Measurements from ENCODE around the gene ANK2.
A peak's percentile ranks its signal among the peaks of the same experiment; 100 is the strongest.

The ANK2 gene

DNA sequence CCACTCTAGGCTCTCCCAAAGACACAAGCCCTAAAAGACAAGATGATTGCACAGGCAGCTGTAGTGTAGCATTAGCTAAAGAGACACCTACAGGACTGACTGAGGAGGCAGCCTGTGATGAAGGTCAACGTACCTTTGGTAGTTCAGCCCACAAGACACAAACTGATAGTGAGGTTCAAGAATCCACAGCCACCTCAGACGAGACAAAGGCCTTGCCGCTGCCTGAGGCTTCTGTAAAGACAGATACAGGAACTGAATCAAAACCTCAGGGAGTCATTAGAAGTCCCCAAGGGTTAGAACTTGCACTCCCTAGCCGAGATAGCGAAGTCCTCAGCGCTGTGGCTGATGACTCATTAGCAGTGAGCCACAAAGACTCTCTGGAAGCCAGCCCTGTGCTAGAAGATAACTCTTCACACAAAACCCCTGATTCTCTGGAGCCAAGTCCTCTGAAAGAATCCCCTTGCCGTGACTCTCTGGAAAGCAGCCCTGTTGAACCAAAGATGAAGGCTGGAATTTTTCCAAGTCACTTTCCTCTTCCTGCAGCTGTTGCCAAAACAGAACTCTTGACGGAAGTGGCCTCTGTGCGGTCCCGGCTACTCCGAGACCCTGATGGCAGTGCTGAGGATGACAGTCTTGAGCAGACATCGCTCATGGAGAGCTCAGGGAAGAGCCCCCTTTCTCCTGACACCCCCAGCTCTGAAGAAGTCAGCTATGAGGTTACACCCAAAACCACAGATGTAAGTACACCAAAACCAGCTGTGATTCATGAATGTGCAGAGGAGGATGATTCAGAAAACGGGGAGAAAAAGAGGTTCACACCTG, 306.3 kb downstream of the ANK2 start:
- DNase-seq = peak; percentile 22

GRCh38 chr4:113356453-113356852, 307.0 kb downstream of the ANK2 start:
- DNase-seq = no peak

GRCh38 chr4:113358784-113359183, 309.3 kb downstream of the ANK2 start:
- DNase-seq = no peak

DNA sequence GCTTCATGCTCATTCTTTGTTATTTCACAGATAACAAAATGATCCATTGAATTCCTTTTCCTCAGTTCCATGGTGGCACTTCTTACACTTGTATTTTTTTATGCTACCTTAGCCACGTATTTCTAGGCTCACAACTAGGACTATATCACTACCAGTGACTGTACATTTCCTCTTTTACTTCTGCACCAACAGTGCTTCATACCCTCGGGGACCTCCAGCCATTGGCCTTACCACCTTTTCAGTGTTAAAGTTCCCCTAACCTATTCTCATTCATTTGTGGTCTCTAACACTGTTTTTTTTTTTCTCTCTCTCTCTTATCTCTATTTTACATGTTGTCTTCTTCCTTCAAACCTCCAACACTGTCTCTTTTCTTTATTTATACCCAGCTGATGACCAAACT, 315.9 kb downstream of the ANK2 start:
- DNase-seq = no peak

DNA sequence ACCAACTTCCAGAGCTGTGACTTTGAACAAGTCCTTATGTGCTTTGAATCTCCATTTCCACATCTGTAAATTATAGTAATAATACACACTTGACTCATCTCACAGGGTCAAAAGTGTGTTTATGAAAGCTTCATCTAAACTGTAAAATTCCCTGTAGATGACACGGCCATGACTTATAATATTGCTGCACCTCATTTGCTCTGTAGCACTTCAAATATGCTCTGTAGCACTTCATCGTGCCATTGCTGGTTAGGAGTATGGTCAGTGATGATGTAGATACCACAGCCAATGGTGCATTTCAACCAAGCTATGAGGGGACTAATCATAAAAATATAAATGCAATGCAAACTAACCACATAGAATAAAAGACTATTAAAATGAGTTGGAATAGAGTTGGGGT, 318.6 kb downstream of the ANK2 start:
- DNase-seq = no peak

DNA sequence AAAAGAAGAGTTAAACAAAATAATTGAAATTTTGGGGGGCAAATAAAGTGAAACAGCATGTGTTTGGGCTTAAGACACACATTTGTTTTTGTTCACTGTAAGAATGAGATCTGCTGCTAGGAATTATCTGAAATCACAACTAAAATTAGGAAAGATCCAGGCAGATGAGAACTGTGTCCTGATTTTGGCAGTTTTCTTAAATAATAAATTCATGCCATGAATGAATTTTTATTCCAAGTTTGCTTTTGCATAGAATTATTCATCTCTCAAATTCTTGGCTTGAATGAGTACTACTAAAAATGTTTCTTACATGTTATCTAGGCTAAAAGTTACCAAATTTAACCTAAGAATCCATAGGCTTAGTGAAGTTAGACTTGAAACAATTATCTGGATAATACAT, 321.7 kb downstream of the ANK2 start:
- DNase-seq = no peak

GRCh38 chr4:113375964-113376666, 326.7 kb downstream of the ANK2 start:
- no peak for DNase-seq

DNA sequence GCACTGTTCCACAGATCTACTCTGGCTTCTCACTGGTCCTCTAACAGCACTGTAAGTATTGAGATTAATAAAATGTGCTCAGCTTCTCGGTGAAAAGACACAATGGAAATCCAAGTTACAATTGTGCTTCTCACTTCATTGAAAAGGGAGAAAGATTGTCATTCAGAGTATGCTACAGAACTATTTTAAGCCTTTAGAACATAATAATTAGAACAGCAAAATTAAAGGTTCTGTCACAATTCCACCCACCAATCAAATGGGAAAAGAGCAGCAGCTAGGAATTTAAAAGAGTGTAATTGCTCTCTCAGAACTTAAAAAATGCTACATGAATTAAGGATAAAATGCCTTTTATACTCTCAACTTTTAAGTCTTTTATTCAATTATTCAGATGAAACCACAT, 329.4 kb downstream of the ANK2 start:
- DNase-seq = no peak

DNA sequence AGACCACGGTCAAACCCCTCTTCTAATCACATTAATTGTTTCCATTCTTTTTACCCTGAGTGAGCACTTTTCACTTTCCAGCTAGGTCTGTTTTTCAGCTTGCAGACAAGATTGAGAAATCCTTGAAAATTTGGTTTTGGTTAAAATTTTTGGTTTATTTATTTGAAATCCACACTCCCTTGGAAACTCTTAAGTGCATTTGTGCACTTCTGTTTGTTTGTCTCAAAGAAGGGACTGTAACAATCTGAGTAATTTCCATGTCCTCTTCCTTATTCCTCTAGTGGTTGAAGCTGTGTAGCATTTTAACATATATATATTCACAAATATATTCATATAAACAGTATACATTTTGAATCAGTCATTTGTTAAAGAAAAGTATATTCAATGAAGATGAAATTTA, 333.3 kb downstream of the ANK2 start:
- no peak for DNase-seq

DNA sequence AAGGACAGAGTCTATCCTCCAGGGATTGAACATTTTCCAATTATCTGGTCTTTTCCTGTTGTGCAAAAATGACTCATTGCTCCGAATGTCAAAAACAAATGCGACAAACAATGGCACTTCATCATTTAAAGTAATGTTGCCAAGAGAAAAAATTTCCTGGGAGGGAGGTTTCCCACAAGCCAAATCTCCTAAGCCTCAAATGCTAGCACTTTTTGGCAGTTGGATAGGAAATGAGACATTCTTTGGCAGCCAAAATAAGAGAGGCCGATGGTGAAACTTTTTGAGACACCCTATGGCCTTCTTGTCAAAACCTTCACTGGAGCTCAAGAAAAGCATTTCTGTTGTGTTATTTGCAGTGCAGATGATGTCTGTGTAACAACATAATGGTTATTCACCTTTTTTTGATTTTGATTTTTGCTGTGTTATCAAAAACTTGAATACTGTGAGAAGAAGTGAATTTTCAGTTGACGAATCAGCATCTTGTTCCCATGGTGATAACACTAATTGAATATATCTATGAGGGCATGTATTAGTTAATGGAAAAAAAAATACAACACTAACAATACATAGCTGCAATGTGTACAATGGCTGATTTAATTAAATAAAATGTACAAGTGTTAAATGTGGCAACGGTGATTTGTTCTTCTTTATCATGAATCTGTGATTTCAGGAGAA, 333.8 kb downstream of the ANK2 start:
- no peak for DNase-seq

GRCh38 chr4:113384600-113384999, 335.1 kb downstream of the ANK2 start:
- DNase-seq = no peak

DNA sequence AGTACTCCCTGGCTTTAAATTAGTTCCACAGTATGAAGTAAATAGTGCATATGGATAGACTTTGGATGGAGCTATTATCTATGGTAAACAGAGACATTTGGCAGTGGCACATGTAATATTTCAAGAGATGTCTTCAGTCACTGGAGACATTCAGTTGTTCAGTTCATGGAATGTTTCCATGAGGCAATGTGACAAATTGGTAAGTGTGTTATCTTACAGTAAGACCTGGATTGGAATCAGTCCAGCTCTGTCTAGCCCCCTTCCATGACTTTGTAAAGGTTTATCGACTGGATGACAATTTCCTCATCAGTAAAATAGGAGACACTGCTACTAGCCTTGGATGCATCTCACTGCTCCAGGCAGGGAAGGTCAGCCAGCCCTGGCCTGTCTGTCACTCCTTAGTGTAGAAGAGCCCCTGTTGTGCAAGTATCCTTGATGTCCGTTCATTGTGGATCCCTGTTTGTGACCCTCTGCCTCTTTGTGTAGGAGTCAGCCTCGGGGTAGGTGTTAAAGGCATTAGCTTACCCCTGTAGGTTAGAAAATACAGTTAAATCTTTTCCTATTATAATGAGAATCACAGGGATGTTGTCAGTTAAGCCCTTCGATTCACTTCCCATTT, 335.9 kb downstream of the ANK2 start:
- no peak for DNase-seq

- DNase-seq = no peak
These were observed 339.7 kb downstream of the ANK2 start for GRCh38 chr4:113389160-113389559.

- no peak for DNase-seq
These were observed 341.4 kb downstream of the ANK2 start for GRCh38 chr4:113390850-113391249.

- no peak for DNase-seq
These were observed 344.8 kb downstream of the ANK2 start for GRCh38 chr4:113394108-113394729.

DNA sequence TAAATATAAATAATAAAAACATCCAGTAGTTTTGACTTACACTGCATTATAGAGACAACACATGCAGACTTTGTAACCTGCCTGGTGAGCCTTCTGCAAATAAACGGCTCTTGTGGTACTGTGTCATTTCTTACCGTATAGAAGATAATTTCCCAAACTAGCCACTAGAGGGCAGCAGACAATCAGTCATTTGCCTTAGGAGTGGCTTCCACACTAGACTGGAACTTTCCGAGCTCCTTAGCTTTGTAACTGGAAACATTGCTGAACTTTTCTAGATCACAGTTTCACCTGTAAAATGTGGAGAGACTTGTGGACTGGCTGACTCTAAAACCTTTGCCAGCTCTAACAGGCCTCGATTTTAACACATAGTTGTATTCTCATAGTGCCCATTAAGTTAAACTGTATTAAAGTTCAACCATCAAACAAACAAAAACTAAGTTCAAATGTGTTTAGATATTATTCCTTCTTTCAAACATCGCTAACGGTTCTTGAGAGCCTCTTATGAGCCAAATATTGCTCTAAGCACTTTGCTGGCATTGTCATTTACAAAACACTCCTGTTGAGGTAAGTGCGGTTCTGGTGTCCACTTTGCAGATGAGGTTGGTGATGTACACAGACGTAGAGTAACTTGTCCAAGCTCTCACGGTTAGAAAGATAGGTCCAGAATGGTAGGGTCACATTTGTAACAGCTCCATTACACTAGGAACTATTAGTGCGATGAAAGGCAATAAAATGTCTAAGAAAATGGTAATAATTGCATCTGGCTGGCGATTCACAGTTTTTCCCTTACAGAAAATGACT, 345.5 kb downstream of the ANK2 start:
- DNase-seq = peak; percentile 54

GRCh38 chr4:113397114-113397701, 347.8 kb downstream of the ANK2 start:
- DNase-seq = no peak

- no peak for DNase-seq
These were observed 349.1 kb downstream of the ANK2 start for GRCh38 chr4:113398441-113399143.

DNA sequence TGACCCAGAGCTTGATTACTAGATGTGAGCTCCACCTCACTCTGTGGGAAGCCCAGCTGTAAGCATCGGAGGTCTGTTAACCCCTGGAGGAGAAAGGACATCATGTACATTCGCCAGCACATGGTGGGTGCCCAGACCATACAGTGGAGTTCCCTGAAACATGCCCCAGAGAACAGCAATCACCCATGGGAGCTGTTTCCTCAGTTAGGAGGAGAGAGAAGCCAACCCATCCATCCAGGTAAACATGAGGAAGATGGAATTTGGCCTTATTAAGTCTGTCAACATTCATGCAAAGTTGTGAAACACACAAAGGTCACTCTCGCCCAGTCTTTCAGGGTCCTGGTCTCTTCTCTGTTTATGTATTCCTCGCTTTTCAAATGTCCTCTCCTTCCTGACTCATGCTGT, 354.7 kb downstream of the ANK2 start:
- DNase-seq = no peak

DNA sequence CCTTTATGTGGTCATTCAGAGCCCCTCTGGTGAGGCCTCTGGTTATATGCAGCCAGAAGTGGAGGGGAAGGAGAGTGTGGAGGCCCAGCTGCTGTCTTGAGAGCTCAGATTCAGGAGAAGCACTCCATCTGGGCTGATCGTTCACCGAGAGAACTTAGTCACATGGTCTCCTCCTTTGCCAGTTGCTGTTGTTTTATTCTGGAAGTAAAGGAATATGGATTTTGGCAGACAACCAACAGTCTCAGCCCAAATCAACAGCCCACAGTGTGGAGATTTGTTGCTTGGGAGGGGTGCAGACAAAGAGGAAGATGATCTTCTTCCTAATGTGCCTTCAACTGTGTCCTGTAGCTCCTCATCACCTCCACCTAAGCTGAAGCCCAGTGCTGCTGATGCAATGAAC, 355.4 kb downstream of the ANK2 start:
- no peak for DNase-seq

All from effector CD4-positive, alpha-beta T cell (primary cell).